ENCODE results near the gene SGCA.
A peak's percentile ranks its signal among the peaks of the same experiment; 100 is the strongest.

GRCh38 chr17:50149417-50150353 lies 16.1 kb upstream of the SGCA start:
- TF ChIP-seq, protein P1, sequence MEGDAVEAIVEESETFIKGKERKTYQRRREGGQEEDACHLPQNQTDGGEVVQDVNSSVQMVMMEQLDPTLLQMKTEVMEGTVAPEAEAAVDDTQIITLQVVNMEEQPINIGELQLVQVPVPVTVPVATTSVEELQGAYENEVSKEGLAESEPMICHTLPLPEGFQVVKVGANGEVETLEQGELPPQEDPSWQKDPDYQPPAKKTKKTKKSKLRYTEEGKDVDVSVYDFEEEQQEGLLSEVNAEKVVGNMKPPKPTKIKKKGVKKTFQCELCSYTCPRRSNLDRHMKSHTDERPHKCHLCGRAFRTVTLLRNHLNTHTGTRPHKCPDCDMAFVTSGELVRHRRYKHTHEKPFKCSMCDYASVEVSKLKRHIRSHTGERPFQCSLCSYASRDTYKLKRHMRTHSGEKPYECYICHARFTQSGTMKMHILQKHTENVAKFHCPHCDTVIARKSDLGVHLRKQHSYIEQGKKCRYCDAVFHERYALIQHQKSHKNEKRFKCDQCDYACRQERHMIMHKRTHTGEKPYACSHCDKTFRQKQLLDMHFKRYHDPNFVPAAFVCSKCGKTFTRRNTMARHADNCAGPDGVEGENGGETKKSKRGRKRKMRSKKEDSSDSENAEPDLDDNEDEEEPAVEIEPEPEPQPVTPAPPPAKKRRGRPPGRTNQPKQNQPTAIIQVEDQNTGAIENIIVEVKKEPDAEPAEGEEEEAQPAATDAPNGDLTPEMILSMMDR (IDR thresholded peaks at IDR 0.05; ENCODE audit: low read depth, low read length, missing input control) = peak; percentile 10
- TF ChIP-seq, protein P2, sequence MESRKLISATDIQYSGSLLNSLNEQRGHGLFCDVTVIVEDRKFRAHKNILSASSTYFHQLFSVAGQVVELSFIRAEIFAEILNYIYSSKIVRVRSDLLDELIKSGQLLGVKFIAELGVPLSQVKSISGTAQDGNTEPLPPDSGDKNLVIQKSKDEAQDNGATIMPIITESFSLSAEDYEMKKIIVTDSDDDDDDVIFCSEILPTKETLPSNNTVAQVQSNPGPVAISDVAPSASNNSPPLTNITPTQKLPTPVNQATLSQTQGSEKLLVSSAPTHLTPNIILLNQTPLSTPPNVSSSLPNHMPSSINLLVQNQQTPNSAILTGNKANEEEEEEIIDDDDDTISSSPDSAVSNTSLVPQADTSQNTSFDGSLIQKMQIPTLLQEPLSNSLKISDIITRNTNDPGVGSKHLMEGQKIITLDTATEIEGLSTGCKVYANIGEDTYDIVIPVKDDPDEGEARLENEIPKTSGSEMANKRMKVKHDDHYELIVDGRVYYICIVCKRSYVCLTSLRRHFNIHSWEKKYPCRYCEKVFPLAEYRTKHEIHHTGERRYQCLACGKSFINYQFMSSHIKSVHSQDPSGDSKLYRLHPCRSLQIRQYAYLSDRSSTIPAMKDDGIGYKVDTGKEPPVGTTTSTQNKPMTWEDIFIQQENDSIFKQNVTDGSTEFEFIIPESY (IDR thresholded peaks at IDR 0.05) = no peak
- TF ChIP-seq YY1 (IDR thresholded peaks at IDR 0.05) (no peak), MAX (IDR thresholded peaks at IDR 0.05) (no peak), TAF1 (conservative IDR thresholded peaks at IDR 0.05) (no peak)
- TF ChIP-seq, protein P3, sequence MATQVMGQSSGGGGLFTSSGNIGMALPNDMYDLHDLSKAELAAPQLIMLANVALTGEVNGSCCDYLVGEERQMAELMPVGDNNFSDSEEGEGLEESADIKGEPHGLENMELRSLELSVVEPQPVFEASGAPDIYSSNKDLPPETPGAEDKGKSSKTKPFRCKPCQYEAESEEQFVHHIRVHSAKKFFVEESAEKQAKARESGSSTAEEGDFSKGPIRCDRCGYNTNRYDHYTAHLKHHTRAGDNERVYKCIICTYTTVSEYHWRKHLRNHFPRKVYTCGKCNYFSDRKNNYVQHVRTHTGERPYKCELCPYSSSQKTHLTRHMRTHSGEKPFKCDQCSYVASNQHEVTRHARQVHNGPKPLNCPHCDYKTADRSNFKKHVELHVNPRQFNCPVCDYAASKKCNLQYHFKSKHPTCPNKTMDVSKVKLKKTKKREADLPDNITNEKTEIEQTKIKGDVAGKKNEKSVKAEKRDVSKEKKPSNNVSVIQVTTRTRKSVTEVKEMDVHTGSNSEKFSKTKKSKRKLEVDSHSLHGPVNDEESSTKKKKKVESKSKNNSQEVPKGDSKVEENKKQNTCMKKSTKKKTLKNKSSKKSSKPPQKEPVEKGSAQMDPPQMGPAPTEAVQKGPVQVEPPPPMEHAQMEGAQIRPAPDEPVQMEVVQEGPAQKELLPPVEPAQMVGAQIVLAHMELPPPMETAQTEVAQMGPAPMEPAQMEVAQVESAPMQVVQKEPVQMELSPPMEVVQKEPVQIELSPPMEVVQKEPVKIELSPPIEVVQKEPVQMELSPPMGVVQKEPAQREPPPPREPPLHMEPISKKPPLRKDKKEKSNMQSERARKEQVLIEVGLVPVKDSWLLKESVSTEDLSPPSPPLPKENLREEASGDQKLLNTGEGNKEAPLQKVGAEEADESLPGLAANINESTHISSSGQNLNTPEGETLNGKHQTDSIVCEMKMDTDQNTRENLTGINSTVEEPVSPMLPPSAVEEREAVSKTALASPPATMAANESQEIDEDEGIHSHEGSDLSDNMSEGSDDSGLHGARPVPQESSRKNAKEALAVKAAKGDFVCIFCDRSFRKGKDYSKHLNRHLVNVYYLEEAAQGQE (IDR thresholded peaks at IDR 0.05) = no peak

Measured in liver (tissue), 3 donors.